ENCODE results near the gene FHAD1.
"Not testable (repeated sequence)": the region's sequence is repeated elsewhere in the genome, so short reads cannot be mapped to it uniquely, and the experiment has no call there.

FHAD1 gene

GRCh38 chr1:15304708-15305467, 57.9 kb downstream of the FHAD1 start:
- Histone ChIP-seq H3K4me1 (ENCODE audit: control insufficient read depth, insufficient read depth, low read depth, low read length) (peaks cover 4% of the 10 kb centered on the region), H3K9ac (ENCODE audit: low read length) (no peak overlapping the region), H2AFZ (ENCODE audit: low read depth, low read length) (no peak overlapping the region), H2BK120ac (ENCODE audit: low read depth, low read length) (no peak overlapping the region), H3K4me3 (ENCODE audit: insufficient read depth in 1 of 2, low read depth in 1 of 2, low read length in 2 of 2) (peak overlapping the region in 1 of 2 experiments; percentile 55), H3K27ac (ENCODE audit: low read length, poor library complexity, severe bottlenecking) (no peak overlapping the region), H3K4me2 (ENCODE audit: low read length, poor library complexity, severe bottlenecking) (peak overlapping the region; percentile 45), H4K8ac (ENCODE audit: low read length) (no peak overlapping the region), H3K4ac (ENCODE audit: low read depth in 1 of 2, low read length in 2 of 2) (no peak overlapping the region), H3K79me1 (replicated peaks; ENCODE audit: low read length, poor library complexity, severe bottlenecking) (no peaks in the 10 kb centered on the region), H4K91ac (ENCODE audit: low read length) (no peak overlapping the region), H3K27me3 (ENCODE audit: control insufficient read depth in 1 of 2, insufficient read depth in 1 of 2, low read length in 2 of 2) (no peaks in the 10 kb centered on the region), H3K23ac (ENCODE audit: low read length in 2 of 2) (no peak overlapping the region), H3K9me3 (ENCODE audit: control insufficient read depth, low read length) (no peaks in the 10 kb centered on the region), H3K18ac (ENCODE audit: low read depth in 1 of 2, low read length in 2 of 2) (peak overlapping the region in 1 of 2 experiments; percentile 34), H3K36me3 (ENCODE audit: control insufficient read depth in 1 of 2, insufficient read depth in 2 of 2, low read depth in 1 of 2, low read length in 2 of 2) (no peaks in the 10 kb centered on the region), H2BK12ac (ENCODE audit: low read length in 2 of 2) (no peak overlapping the region), H2AK5ac (ENCODE audit: low read length, severe bottlenecking) (no peak overlapping the region), H3K14ac (ENCODE audit: low read length in 2 of 2) (no peak overlapping the region), H2BK15ac (ENCODE audit: low read depth, poor library complexity, severe bottlenecking) (no peak overlapping the region), H2BK5ac (ENCODE audit: low read depth, low read length, poor library complexity, severe bottlenecking) (no peak overlapping the region)
- 31% methylated on average over 15 of the region's 15 CpGs for WGBS
- DNase-seq = peak; percentile 59

GRCh38 chr1:15305468-15305770, 58.4 kb downstream of the FHAD1 start:
- Histone ChIP-seq H3K4me3 (ENCODE audit: insufficient read depth in 1 of 2, low read depth in 1 of 2, low read length in 2 of 2) (peak overlapping the region in 1 of 2 experiments; percentile 55), H2AK5ac (ENCODE audit: low read length, severe bottlenecking) (no peak overlapping the region), H3K4me2 (ENCODE audit: low read length, poor library complexity, severe bottlenecking) (no peak overlapping the region), H3K27me3 (ENCODE audit: control insufficient read depth in 1 of 2, insufficient read depth in 1 of 2, low read length in 2 of 2) (no peaks in the 10 kb centered on the region), H2BK12ac (ENCODE audit: low read length in 2 of 2) (no peak overlapping the region), H3K14ac (ENCODE audit: low read length in 2 of 2) (no peak overlapping the region), H2AFZ (ENCODE audit: low read depth, low read length) (no peak overlapping the region), H3K9me3 (ENCODE audit: control insufficient read depth, low read length) (no peaks in the 10 kb centered on the region), H4K8ac (ENCODE audit: low read length) (no peak overlapping the region), H2BK120ac (ENCODE audit: low read depth, low read length) (no peak overlapping the region), H4K91ac (ENCODE audit: low read length) (no peak overlapping the region), H3K18ac (ENCODE audit: low read depth in 1 of 2, low read length in 2 of 2) (no peak overlapping the region), H3K23ac (ENCODE audit: low read length in 2 of 2) (no peak overlapping the region), H3K27ac (ENCODE audit: low read length, poor library complexity, severe bottlenecking) (no peak overlapping the region), H2BK15ac (ENCODE audit: low read depth, poor library complexity, severe bottlenecking) (no peak overlapping the region), H3K9ac (ENCODE audit: low read length) (no peak overlapping the region), H2BK5ac (ENCODE audit: low read depth, low read length, poor library complexity, severe bottlenecking) (no peak overlapping the region), H3K36me3 (ENCODE audit: control insufficient read depth in 1 of 2, insufficient read depth in 2 of 2, low read depth in 1 of 2, low read length in 2 of 2) (no peaks in the 10 kb centered on the region), H3K4ac (ENCODE audit: low read depth in 1 of 2, low read length in 2 of 2) (no peak overlapping the region), H3K79me1 (replicated peaks; ENCODE audit: low read length, poor library complexity, severe bottlenecking) (no peaks in the 10 kb centered on the region), H3K4me1 (ENCODE audit: control insufficient read depth, insufficient read depth, low read depth, low read length) (peaks cover 4% of the 10 kb centered on the region)
- 92% methylated on average over 7 of the region's 7 CpGs for WGBS
- no peak for DNase-seq

GRCh38 chr1:15306352-15306751, 59.3 kb downstream of the FHAD1 start:
- DNase-seq; H2AFZ ChIP-seq (ENCODE audit: low read depth, low read length); H3K36me3 ChIP-seq (ENCODE audit: control insufficient read depth in 1 of 2, insufficient read depth in 2 of 2, low read depth in 1 of 2, low read length in 2 of 2); H3K27me3 ChIP-seq (ENCODE audit: control insufficient read depth in 1 of 2, insufficient read depth in 1 of 2, low read length in 2 of 2); H3K14ac ChIP-seq (ENCODE audit: low read length in 2 of 2); H3K4ac ChIP-seq (ENCODE audit: low read depth in 1 of 2, low read length in 2 of 2); H3K27ac ChIP-seq (ENCODE audit: low read length, poor library complexity, severe bottlenecking); H2BK5ac ChIP-seq (ENCODE audit: low read depth, low read length, poor library complexity, severe bottlenecking); H2BK15ac ChIP-seq (ENCODE audit: low read depth, poor library complexity, severe bottlenecking); H2AK5ac ChIP-seq (ENCODE audit: low read length, severe bottlenecking); H2BK120ac ChIP-seq (ENCODE audit: low read depth, low read length); H3K4me2 ChIP-seq (ENCODE audit: low read length, poor library complexity, severe bottlenecking); H3K9me3 ChIP-seq (ENCODE audit: control insufficient read depth, low read length); H3K4me1 ChIP-seq (ENCODE audit: control insufficient read depth, insufficient read depth, low read depth, low read length); H2BK12ac ChIP-seq (ENCODE audit: low read length in 2 of 2); H3K9ac ChIP-seq (ENCODE audit: low read length); H3K18ac ChIP-seq (ENCODE audit: low read depth in 1 of 2, low read length in 2 of 2); H3K4me3 ChIP-seq (ENCODE audit: insufficient read depth in 1 of 2, low read depth in 1 of 2, low read length in 2 of 2); H3K79me1 ChIP-seq (replicated peaks; ENCODE audit: low read length, poor library complexity, severe bottlenecking); H4K8ac ChIP-seq (ENCODE audit: low read length); H3K23ac ChIP-seq (ENCODE audit: low read length in 2 of 2); H4K91ac ChIP-seq (ENCODE audit: low read length): not testable (repeated sequence)
- WGBS = 50% methylated on average over 1 of the region's 1 CpG

GRCh38 chr1:15308135-15308534, 61.1 kb downstream of the FHAD1 start:
- H3K27ac ChIP-seq (ENCODE audit: low read length, poor library complexity, severe bottlenecking) = no peak overlapping the region
- H2BK12ac ChIP-seq (ENCODE audit: low read length in 2 of 2) = no peak overlapping the region
- no peak overlapping the region for H3K9ac ChIP-seq (ENCODE audit: low read length)
- no peaks in the 10 kb centered on the region for H3K79me1 ChIP-seq (replicated peaks; ENCODE audit: low read length, poor library complexity, severe bottlenecking)
- no peak overlapping the region for H3K4me3 ChIP-seq (ENCODE audit: insufficient read depth in 1 of 2, low read depth in 1 of 2, low read length in 2 of 2)
- no peak overlapping the region for H2BK120ac ChIP-seq (ENCODE audit: low read depth, low read length)
- no peak overlapping the region for H2AFZ ChIP-seq (ENCODE audit: low read depth, low read length)
- no peak overlapping the region for H2BK5ac ChIP-seq (ENCODE audit: low read depth, low read length, poor library complexity, severe bottlenecking)
- H3K18ac ChIP-seq (ENCODE audit: low read depth in 1 of 2, low read length in 2 of 2) = no peak overlapping the region
- WGBS = 85% methylated on average over 1 of the region's 1 CpG
- no peak overlapping the region for H3K14ac ChIP-seq (ENCODE audit: low read length in 2 of 2)
- peaks cover 6% of the 10 kb centered on the region for H3K4me1 ChIP-seq (ENCODE audit: control insufficient read depth, insufficient read depth, low read depth, low read length)
- peaks cover 18% of the 10 kb centered on the region for H3K9me3 ChIP-seq (ENCODE audit: control insufficient read depth, low read length)
- H2BK15ac ChIP-seq (ENCODE audit: low read depth, poor library complexity, severe bottlenecking) = no peak overlapping the region
- H3K23ac ChIP-seq (ENCODE audit: low read length in 2 of 2) = no peak overlapping the region
- no peak overlapping the region for H4K91ac ChIP-seq (ENCODE audit: low read length)
- H2AK5ac ChIP-seq (ENCODE audit: low read length, severe bottlenecking) = no peak overlapping the region
- H3K4ac ChIP-seq (ENCODE audit: low read depth in 1 of 2, low read length in 2 of 2) = no peak overlapping the region
- DNase-seq = no peak
- H3K4me2 ChIP-seq (ENCODE audit: low read length, poor library complexity, severe bottlenecking) = no peak overlapping the region
- no peaks in the 10 kb centered on the region for H3K36me3 ChIP-seq (ENCODE audit: control insufficient read depth in 1 of 2, insufficient read depth in 2 of 2, low read depth in 1 of 2, low read length in 2 of 2)
- no peaks in the 10 kb centered on the region for H3K27me3 ChIP-seq (ENCODE audit: control insufficient read depth in 1 of 2, insufficient read depth in 1 of 2, low read length in 2 of 2)
- H4K8ac ChIP-seq (ENCODE audit: low read length) = no peak overlapping the region

All from mesenchymal stem cell (in vitro differentiated cells and primary cell).